HG02610 (cell line): Measurements from ENCODE around the gene VPS26B.

Experiments
- ATAC-seq: cut with Tn5 transposase; IDR thresholded peaks from one replicate; pipeline ENCODE4 v1.9.1; 2021; ENCODE audit warnings: mild to moderate bottlenecking, moderate library complexity; ENCODE audit not compliant: unreplicated experiment

VPS26B gene

DNA sequence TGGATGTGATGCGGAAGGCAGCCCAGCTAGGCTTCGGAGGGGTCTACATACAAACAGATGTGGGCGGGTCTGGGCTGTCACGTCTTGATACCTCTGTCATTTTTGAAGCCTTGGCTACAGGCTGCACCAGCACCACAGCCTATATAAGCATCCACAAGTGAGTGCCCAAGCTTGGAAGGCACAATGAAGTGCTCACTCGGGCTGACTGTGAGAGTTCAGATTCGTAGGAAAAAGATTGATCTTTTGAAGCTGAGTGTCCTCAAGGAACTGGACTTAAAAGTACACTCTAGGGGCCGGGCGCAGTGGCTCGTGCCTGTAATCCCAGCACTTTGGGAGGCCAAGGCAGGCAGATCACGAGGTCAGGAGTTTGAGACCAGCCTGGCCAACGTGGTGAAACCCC is 32.6 kb downstream of the VPS26B start:
- no peak for ATAC-seq

DNA sequence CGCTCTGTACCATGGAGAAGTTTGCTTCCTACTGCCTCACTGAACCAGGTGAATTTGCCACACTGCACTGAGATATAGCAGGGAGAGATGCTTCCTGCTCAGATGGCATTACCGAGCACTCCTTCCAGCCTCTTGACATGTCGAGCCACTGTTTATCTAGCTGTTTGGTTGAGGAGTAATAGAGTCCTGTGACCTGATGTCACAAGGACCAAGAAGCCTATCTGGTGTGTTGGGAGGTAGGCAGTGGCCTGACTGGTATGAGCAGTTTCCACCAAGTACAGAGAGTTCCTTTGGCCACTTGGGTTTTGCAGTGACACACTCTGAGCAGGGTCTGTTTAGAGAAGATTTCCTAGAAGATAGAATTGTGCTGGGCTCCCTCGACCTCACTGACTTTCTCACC is 34.1 kb downstream of the VPS26B start:
- ATAC-seq = no peak

DNA sequence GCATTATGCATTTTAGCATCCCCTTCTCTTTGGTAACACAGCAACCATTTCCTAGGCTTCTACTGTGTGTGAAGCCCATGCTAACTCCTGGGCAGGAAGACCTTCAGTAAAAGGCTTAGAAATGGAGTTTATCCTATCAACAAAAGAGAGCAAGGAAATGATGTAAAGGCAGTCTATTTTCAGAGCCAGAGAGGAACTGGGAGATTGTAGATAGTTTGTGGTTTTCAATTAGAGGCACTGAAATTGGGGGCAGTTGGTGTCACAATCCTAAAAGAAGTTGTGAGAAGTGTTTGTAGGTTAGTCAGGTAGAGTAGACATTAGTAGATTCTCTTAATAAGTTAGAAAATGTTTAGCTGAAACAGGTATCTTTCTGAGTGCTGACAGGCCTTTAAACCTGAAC is 36.0 kb downstream of the VPS26B start:
- ATAC-seq = no peak

DNA sequence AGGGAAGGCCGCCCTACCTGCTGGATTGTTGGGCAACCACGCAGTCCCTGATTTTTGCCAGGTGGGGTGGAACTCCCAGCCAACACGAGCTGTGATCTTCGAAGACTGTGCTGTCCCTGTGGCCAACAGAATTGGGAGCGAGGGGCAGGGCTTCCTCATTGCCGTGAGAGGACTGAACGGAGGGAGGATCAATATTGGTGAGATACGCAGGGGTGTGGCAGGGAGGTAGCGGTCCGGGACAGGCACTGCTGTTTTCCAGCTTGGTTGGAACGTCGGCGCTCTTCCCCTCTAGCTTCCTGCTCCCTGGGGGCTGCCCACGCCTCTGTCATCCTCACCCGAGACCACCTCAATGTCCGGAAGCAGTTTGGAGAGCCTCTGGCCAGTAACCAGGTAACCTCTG is 36.5 kb downstream of the VPS26B start:
- no peak for ATAC-seq

DNA sequence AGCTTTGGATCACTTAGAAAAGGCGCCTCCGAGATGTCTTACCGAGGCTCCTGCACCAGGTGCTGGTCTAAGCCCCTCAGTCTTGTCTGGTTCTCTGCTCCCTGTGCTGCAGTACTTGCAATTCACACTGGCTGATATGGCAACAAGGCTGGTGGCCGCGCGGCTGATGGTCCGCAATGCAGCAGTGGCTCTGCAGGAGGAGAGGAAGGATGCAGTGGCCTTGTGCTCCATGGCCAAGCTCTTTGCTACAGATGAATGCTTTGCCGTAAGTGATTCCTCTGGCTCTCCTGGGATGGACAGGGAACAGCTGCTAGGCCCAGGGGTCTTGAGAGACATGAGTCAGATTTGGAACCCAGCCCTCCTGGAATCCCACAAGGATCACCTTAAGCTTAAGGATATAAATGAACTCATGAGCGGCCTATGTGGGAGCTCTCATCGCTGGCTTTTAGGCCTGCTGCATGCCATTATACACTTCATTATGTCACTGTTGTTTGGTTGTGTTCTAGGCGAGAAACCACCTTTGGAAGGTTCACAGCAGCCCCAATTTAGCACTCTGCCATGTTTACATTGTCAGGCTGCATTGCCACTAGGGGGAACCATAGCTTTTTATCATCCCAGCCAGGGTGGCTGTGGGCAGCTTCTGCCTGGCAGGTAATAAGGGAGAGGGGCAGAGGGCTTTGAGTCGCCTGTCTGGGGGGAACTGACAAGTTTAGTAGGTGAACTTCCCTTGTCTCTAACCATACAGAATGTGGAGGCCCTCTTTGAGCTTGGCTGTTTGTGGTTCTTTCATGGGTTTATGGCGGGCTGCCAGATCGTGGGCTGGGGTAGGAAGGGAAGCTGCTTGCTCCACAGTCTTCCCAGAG is 37.4 kb downstream of the VPS26B start:
- no peak for ATAC-seq

DNA sequence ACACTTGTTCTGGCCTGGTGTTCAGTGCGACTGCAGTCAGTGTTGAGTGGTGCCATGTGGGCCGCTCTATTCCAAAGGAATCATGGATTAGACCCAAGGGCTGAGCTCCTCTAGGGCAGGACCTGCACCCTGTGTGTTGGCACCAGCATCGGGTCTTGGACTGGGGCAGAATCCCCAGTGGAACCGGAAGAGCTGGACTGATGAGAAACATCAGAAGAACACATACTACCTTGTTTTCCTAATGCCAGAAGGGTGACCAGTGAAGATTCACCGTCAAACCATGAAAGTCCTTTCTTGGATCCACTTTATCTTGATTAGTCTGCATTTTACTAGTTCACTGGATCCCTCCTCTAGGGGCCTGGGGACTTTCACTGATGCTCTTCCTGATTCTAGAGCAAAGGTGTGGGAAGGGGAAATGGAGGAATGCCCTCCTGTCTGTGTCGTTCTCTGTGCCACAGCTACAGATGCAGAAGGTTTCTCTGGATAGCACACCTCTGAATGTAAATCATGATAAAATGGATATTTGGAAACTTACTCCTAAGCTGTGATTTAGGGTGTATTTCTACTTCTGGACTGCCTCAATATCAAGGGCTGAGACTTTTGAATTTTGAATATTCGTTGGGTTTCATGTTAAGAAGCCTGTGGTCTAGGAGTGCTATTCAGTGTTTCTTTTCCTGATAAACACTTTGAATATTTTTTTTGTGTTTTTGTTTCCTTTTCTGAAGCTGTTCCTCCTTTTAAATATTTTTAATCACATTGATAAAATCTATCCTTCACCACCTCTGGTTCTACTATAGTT is 40.7 kb downstream of the VPS26B start:
- no peak for ATAC-seq

DNA sequence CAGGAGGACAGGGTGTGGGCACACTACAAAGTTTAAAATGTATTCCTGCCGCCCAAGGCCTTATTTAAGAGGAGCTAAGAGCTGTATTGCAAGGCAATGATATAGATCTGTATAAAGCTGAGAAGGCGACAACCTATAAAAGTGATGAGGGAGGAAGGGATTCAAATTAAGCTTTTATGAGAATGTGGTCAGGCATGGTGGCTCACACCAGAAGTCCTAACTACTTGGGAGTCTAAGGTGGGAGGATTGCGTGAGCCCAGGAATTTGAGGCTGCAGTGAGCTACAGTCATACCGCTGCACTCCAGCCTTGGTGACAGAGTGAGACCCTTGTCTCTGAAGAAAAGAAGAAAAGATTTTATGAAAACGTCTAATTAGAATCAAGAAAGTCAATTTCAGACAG is 42.0 kb downstream of the VPS26B start:
- ATAC-seq = no peak

DNA sequence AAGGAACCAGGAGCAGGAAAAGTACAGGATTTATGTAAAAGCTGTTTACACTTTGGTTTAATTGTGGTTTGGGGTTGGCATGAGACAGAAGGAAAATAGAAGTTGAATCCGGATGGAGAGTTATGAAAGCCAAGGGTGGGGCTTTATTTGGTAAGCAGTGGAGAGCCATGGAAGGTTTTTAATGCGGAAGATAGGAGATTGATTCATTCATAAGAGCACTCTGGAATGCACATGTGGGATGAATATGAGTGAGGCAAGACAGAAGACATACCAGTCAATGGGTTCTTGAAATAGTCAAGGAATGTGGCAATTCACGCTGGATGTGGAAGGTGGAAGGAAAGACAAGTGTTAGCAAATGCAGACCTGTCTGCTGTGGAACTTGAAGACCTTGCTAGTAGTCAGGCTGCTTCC is 42.4 kb downstream of the VPS26B start:
- ATAC-seq = no peak

DNA sequence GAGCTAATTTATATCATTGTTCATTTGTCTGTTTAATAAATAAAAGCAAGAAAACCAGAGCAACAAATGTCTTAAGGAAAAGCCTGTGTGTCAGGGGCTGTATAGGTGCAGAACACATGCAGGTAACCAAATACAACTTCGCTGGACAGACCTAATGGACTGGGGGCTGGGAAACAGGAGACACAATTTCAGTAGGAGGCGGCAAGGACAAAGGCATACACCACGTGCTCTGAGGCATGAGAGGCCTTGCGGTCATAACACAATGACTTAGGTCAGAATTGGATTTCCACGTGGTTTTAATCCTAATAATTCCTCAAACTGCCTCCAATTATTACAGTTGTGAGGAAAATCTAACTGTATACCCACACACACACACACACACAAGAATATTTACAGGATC is 43.0 kb downstream of the VPS26B start:
- no peak for ATAC-seq

DNA sequence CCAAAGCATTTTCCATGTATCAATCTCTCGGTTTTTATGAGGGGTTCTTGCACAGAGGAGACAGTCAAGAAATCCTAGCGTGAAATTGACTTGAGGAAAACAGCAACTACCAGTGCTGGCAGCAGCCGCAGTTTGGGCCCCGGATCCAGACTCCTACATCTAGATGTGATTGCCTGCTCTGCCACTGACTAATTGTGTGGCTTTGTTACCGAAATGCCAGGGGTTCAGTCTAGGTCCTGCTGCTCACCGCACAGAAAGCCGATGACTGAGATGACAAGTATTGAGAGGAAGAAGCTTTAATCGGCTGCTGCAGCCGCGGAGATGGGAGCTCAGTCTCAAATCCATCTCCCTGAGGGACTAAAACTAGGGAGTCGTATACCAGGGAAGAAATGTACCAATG is 43.5 kb downstream of the VPS26B start:
- ATAC-seq = no peak

DNA sequence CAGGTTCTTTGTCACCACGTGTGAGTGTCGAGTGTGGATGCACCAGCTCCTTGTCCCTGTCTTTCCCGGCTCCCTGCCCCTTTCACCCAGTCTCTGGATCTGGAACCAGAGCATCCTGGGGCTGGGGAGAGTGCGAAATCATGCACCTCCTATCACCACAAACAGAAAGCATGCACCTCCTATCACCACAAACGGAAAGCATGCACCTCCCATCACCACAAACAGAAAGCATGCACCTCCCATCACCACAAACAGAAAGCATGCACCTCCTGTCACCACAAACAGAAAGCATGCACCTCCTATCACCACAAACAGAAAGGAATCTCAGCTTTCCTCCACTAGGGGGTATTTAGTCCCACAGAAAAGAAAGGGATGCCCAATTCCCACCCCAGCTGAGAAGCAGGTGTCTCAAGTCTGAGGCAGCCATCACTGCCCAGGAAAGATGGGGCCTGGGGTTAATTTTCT is 45.8 kb downstream of the VPS26B start:
- no peak for ATAC-seq

DNA sequence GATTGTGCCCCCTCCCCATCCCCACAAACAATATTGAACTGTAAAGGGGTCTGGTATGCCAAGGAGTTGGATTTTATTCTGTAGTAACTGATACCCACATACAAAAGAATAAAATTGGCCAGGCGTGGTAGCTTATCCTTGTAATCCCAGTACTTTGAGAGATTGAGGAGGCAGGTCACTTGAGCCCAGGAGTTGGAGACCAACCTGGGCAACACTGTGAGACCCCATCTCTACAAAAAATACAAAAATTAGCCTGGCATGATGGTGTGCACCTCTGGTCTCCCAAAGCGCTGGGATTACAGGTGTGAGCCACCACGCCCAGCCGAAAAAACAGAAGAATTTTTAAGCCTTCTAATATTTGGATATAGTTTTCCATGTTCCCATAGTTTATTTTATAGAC is 47.5 kb downstream of the VPS26B start:
- ATAC-seq = no peak

DNA sequence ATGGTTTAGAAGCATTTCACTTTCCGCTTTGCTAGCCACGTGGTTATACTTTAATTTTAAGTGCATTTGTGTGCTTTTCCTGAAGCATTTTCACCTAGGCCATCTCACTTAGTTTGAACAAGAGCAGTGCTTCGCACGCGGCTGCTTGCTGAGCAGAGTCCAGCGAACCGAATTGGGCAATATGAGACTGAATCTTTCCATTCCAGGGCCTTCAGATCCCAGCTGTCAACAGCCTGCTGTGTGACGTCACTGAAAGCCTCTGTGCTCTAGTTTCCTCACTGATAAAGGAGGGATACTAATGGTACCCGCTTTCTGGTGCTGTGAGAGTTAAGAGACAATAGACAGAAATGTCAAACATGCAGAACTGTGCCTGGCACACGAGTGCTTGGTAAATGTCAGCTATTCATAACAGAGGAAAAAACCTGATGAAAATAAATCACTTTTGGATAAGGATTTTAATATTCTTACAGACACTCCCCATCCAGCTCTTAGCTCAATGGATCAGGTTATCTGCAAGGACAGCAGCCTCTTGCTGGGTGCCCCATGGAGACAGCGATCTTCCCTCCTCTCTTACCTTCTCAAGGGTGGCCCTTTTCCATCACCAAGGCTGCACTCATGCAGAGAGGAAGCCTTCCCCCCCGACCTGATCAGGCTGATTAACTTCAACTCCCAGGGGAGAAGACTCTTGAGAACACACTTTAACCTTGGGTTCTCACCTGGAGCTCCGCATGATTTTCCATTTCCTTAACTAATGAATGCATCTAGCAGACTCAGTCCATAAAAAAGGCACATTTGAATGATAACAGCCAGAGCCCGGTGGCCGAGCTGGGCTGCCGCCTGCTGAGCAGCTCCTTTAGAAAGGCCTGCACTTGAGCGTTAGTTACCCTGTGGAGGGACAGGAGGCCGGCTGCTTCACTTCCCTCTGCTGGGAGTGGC is 48.2 kb downstream of the VPS26B start:
- no peak for ATAC-seq

DNA sequence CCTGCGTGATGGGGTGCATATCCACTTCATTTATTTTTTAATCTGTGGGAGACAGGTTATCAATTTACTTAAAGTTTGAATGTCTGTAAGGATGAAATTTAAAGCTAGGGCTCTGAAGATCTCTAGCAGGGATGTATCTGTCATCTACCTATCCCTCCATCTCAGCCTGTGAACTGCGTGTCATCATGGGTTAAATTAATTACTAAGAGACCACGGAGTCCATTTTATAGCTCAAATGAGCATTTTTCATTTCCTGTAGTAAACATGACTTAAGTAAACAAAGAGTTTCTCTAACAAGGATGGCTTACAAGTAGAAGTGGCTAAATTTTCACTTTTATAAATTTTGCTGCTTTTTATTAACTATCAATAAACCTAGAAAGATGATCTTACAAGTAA is 48.8 kb downstream of the VPS26B start:
- no peak for ATAC-seq

DNA sequence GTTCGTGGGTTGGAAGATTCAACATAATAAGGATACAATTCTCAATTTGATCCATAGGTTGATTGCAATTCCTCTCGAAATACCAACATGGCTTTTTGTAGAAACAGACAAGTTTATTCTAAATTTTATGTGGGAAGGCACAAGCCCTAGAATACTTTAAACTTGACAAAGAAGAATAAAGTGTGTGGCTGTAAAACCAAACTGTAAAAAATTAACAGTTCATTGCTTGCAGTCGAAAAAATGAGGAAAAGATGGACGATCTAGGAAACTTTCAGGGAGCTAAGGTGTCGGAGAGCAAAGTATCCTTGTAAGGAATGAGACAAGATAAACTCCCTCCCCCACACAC is 50.7 kb downstream of the VPS26B start:
- ATAC-seq = no peak

DNA sequence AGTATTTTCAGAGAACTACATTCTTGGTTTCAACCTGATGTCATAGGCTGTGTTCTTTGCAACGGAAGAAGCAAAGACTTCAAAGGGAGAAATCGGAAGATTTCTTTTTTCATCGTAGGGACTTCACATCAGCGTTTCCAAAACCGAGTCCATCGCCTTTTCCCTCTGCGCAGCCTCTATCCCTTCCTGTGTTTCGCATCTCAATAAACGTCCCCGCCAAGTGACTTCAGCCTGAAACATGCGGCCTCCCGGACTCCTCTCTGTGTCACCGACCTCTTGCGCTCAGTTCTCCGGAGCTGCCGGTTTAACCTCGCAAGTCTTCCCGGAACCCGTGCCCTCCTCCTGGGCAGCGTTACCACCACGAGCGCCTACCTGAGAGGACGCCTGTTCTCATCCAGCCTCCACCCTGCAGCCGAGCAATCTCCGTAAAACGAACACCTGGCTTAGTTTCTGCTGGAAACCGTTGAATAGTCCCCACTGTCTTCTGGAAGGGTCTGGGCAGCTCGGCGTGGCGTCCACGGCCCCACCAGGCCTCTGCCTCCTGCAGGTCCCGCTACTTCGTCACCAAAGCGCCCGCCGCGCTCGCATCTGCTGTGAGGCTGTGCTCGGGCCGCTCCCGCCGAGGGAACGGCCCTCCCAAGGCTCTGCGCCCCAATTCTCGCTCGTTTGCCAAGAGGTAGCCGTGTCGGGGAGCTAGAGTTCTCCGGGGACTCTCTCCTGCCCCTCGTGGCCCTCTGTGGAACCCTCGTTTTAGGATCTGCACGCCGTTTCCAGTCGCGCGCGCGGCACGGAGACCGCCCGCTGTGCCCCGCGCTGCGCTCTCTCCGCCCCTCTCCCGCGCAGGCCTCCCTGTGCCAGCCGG is 51.3 kb downstream of the VPS26B start, which contains the start of gene GLB1L3:
Gene GLB1L3, plus strand, starts transcription at position 846 of the 862 bp plus-strand sequence. CDS start 362 bp downstream, outside the sequence.
- peak; percentile 54 for ATAC-seq

DNA sequence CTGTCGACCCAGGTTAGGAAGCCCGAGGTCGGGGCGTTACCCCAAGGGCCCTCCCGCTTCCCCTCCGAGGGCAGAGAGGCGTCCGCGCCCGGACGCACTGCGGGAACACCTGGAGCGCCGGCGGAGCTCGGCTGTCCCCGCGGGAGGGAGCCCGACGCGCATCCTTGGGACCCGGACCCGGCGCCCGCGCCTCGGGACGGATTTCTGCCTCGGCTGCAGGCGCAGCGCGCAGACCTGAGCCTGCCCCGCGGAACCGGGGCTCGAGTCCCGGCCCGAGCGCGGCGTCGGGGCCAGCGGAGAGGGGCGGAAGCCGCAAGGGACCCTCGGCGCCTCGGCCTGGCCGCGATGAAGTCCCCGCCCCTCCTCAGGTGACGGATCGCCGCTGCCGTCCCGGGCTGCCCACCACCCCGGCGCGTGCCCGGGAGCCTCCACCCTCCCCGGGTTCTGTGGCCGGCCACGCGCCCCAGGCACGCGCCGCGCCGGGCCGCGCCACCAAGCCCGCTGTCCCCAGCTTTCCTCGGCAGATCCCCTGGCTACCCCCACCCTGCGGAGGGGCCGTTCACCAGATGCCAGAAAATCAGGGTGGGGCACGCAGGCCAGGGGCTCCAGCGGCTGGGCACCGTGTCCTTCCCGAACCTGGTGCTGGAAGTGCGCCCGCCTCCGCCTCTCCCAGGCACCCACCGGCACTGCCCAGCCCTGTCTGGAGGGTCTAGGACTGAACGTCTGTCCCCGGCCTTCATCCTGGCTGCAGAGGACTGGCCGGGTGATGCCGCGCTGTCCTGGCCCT is 52.1 kb downstream of the VPS26B start:
- ATAC-seq = no peak

DNA sequence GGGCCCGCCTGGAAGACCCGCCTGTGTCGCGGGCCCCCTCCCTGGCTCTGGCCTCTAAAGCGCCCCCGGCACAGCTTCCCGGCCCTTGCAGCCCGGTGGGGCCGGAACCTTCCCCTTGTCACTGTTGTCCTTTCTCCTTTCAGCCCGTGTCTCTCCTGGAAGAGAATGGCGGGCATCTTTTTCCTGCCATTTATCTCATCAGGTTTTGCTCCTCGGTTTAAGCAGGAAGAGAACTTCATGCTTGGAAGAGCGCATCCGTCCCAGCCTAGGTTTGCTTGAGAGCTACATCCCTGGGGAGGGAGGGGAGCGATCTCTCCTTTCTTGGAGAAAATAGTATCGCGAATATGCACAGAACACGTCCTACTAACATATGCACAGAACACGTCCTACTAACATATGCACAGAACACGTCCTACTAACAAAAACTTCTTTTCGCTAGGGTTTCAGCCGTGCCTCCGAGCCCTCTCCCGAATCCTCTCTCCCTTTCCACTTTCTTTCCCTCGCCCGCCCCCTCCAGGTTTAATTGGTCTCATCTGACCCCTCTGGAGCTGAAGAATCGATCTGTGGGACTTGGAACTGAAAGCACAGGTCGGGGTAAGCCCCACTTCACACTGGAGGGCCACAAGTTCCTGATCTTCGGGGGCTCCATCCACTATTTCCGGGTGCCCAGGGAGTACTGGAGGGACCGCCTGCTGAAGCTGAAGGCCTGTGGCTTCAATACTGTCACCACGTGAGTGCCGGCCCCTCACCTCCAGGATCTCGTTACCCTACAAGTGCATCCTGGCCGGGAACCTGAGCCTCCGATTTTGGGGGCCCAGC is 52.9 kb downstream of the VPS26B start:
- no peak for ATAC-seq
